ENCODE measurements around the gene CENPF. TPM values are rescaled to one million over a fixed set of nuclear protein-coding genes. Genes with fewer than 3 reads are reported as not detected.

CENPF gene, protein sequence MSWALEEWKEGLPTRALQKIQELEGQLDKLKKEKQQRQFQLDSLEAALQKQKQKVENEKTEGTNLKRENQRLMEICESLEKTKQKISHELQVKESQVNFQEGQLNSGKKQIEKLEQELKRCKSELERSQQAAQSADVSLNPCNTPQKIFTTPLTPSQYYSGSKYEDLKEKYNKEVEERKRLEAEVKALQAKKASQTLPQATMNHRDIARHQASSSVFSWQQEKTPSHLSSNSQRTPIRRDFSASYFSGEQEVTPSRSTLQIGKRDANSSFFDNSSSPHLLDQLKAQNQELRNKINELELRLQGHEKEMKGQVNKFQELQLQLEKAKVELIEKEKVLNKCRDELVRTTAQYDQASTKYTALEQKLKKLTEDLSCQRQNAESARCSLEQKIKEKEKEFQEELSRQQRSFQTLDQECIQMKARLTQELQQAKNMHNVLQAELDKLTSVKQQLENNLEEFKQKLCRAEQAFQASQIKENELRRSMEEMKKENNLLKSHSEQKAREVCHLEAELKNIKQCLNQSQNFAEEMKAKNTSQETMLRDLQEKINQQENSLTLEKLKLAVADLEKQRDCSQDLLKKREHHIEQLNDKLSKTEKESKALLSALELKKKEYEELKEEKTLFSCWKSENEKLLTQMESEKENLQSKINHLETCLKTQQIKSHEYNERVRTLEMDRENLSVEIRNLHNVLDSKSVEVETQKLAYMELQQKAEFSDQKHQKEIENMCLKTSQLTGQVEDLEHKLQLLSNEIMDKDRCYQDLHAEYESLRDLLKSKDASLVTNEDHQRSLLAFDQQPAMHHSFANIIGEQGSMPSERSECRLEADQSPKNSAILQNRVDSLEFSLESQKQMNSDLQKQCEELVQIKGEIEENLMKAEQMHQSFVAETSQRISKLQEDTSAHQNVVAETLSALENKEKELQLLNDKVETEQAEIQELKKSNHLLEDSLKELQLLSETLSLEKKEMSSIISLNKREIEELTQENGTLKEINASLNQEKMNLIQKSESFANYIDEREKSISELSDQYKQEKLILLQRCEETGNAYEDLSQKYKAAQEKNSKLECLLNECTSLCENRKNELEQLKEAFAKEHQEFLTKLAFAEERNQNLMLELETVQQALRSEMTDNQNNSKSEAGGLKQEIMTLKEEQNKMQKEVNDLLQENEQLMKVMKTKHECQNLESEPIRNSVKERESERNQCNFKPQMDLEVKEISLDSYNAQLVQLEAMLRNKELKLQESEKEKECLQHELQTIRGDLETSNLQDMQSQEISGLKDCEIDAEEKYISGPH (N-terminal part only)
- polyA plus RNA-seq (2013, experiment 1 of 2) = 51.8 TPM
- polyA plus RNA-seq (2013, experiment 2 of 2) = 53.5 TPM

GRCh38 chr1:214602764-214603657, at the start of gene CENPF:
TSS of gene CENPF (plus strand) at chr1:214603195. CDS start at chr1:214613755, 10,560 bp downstream.
- Histone ChIP-seq H3K4me3 (ENCODE audit: low read length) (peak within 1 kb of the TSS; percentile 97), H3K36me3 (ENCODE audit: control insufficient read depth, insufficient read depth, low read length) (no peaks in the 10 kb centered on the region), H2BK15ac (replicated peaks; ENCODE audit: low read depth) (peak within 1 kb of the TSS; percentile 25), H2BK5ac (ENCODE audit: low read length) (peak within 1 kb of the TSS; percentile 15), H3K4me1 (ENCODE audit: control insufficient read depth, low read depth, low read length) (no peaks in the 10 kb centered on the region), H4K8ac (ENCODE audit: low read depth, low read length) (no peak within 1 kb of the TSS), H3K56ac (ENCODE audit: low read length) (peak within 1 kb of the TSS; percentile 87), H3K18ac (ENCODE audit: low read length) (peak within 1 kb of the TSS; percentile 98), H3K4ac (ENCODE audit: low read depth, low read length) (peak within 1 kb of the TSS; percentile 97), H3K27me3 (ENCODE audit: insufficient read depth, low read length, poor library complexity) (peaks cover 2% of the 10 kb centered on the region), H4K5ac (ENCODE audit: low read length) (no peak within 1 kb of the TSS), H2BK120ac (ENCODE audit: low read depth, low read length) (no peak within 1 kb of the TSS), H2AK5ac (ENCODE audit: low read length) (peak within 1 kb of the TSS; percentile 43), H3K27ac (ENCODE audit: low read depth, low read length) (peak within 1 kb of the TSS; percentile 46), H3K79me2 (ENCODE audit: control insufficient read depth, insufficient read depth, low read length) (peaks cover 38% of the 10 kb centered on the region), H3K23ac (ENCODE audit: low read length) (no peak within 1 kb of the TSS), H3K4me2 (ENCODE audit: low read length) (peak within 1 kb of the TSS; percentile 88), H3K79me1 (ENCODE audit: low read length) (no peaks in the 10 kb centered on the region), H3K9ac (ENCODE audit: low read length) (peak within 1 kb of the TSS; percentile 82)
- no CpG with 5 or more reads among the region's 65 CpGs for WGBS (ENCODE audit: extremely low coverage, insufficient coverage, low lambda C conversion rate)
- peak; percentile 100 for DNase-seq

DNA sequence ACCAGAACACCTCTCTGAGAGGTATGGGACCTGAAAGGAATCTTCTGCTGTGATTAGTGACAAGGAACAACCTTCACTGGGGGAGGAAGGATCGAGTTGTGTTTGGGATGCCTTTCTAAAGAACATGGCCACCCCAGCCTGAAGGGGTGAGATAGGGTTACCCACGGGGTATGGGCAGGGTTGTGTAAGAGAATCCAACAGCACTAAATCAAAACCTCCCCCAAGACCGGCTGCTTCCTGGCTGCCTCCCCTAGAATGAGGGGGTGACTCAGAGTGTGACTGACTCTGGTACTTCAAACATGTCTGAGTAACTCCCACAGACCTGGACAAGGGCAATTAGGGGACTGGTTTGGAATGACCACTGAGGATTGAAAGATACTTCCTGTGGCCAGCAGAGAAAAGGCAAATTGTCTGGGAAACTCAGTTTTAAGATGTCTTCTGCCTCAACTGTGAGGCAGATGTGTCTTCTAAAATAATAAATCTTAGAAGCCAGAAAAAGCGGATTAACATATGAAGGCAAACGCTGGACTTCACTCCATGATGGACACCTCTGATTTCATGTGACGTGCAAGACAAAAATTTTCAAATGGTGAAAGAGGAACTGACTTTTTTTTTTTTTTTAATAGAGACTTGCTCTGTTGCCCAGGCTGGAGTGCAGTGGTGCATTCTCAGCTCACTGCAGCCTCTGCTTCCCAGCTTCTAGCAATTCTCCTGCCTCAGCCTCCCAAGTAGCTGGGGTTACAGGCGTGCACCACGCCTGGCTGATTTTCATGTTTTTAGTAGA, 44.9 kb upstream of the CENPF start:
- Histone ChIP-seq H3K4me2 (ENCODE audit: low read length) (no peak overlapping the region), H2BK15ac (replicated peaks; ENCODE audit: low read depth) (no peak overlapping the region), H4K8ac (ENCODE audit: low read depth, low read length) (no peak overlapping the region), H3K56ac (ENCODE audit: low read length) (no peak overlapping the region), H2AK5ac (ENCODE audit: low read length) (no peak overlapping the region), H3K4me1 (ENCODE audit: control insufficient read depth, low read depth, low read length) (peaks cover 7% of the 10 kb centered on the region), H2BK5ac (ENCODE audit: low read length) (no peak overlapping the region), H3K27me3 (ENCODE audit: insufficient read depth, low read length, poor library complexity) (no peaks in the 10 kb centered on the region), H3K23ac (ENCODE audit: low read length) (no peak overlapping the region), H3K4ac (ENCODE audit: low read depth, low read length) (peak overlapping the region; percentile 59), H3K79me1 (ENCODE audit: low read length) (no peaks in the 10 kb centered on the region), H3K27ac (ENCODE audit: low read depth, low read length) (no peak overlapping the region), H3K79me2 (ENCODE audit: control insufficient read depth, insufficient read depth, low read length) (no peaks in the 10 kb centered on the region), H4K5ac (ENCODE audit: low read length) (no peak overlapping the region), H3K9ac (ENCODE audit: low read length) (no peak overlapping the region), H2BK120ac (ENCODE audit: low read depth, low read length) (no peak overlapping the region), H3K4me3 (ENCODE audit: low read length) (no peak overlapping the region), H3K36me3 (ENCODE audit: control insufficient read depth, insufficient read depth, low read length) (no peaks in the 10 kb centered on the region), H3K18ac (ENCODE audit: low read length) (peak overlapping the region; percentile 69)
- no CpG with 5 or more reads among the region's 8 CpGs for WGBS (ENCODE audit: extremely low coverage, insufficient coverage, low lambda C conversion rate)
- DNase-seq = no peak

GRCh38 chr1:214563881-214564280, 39.1 kb upstream of the CENPF start:
- H2AK5ac ChIP-seq (ENCODE audit: low read length) = no peak overlapping the region
- no peaks in the 10 kb centered on the region for H3K4me1 ChIP-seq (ENCODE audit: control insufficient read depth, low read depth, low read length)
- no peak overlapping the region for H3K27ac ChIP-seq (ENCODE audit: low read depth, low read length)
- no peak overlapping the region for H3K23ac ChIP-seq (ENCODE audit: low read length)
- H3K9ac ChIP-seq (ENCODE audit: low read length) = no peak overlapping the region
- no peak for DNase-seq
- H2BK120ac ChIP-seq (ENCODE audit: low read depth, low read length) = no peak overlapping the region
- no peak overlapping the region for H4K5ac ChIP-seq (ENCODE audit: low read length)
- no peak overlapping the region for H3K4me3 ChIP-seq (ENCODE audit: low read length)
- H3K4ac ChIP-seq (ENCODE audit: low read depth, low read length) = no peak overlapping the region
- H2BK15ac ChIP-seq (replicated peaks; ENCODE audit: low read depth) = no peak overlapping the region
- H3K79me1 ChIP-seq (ENCODE audit: low read length) = no peaks in the 10 kb centered on the region
- no peaks in the 10 kb centered on the region for H3K27me3 ChIP-seq (ENCODE audit: insufficient read depth, low read length, poor library complexity)
- H3K18ac ChIP-seq (ENCODE audit: low read length) = no peak overlapping the region
- no peak overlapping the region for H4K8ac ChIP-seq (ENCODE audit: low read depth, low read length)
- H3K56ac ChIP-seq (ENCODE audit: low read length) = no peak overlapping the region
- no peak overlapping the region for H2BK5ac ChIP-seq (ENCODE audit: low read length)
- no peak overlapping the region for H3K4me2 ChIP-seq (ENCODE audit: low read length)
- H3K36me3 ChIP-seq (ENCODE audit: control insufficient read depth, insufficient read depth, low read length) = no peaks in the 10 kb centered on the region
- H3K79me2 ChIP-seq (ENCODE audit: control insufficient read depth, insufficient read depth, low read length) = no peaks in the 10 kb centered on the region

- no peak overlapping the region for H3K4me2 ChIP-seq (ENCODE audit: low read length)
- H3K27me3 ChIP-seq (ENCODE audit: insufficient read depth, low read length, poor library complexity) = no peaks in the 10 kb centered on the region
- WGBS (ENCODE audit: extremely low coverage, insufficient coverage, low lambda C conversion rate) = no CpG with 5 or more reads among the region's 1 CpG
- H3K36me3 ChIP-seq (ENCODE audit: control insufficient read depth, insufficient read depth, low read length) = no peaks in the 10 kb centered on the region
- H2BK120ac ChIP-seq (ENCODE audit: low read depth, low read length) = no peak overlapping the region
- DNase-seq = no peak
- no peak overlapping the region for H3K9ac ChIP-seq (ENCODE audit: low read length)
- H3K4ac ChIP-seq (ENCODE audit: low read depth, low read length) = no peak overlapping the region
- H3K79me1 ChIP-seq (ENCODE audit: low read length) = no peaks in the 10 kb centered on the region
- no peaks in the 10 kb centered on the region for H3K4me1 ChIP-seq (ENCODE audit: control insufficient read depth, low read depth, low read length)
- H3K79me2 ChIP-seq (ENCODE audit: control insufficient read depth, insufficient read depth, low read length) = no peaks in the 10 kb centered on the region
- no peak overlapping the region for H2BK5ac ChIP-seq (ENCODE audit: low read length)
- H2BK15ac ChIP-seq (replicated peaks; ENCODE audit: low read depth) = no peak overlapping the region
- no peak overlapping the region for H3K18ac ChIP-seq (ENCODE audit: low read length)
- no peak overlapping the region for H4K5ac ChIP-seq (ENCODE audit: low read length)
- H3K56ac ChIP-seq (ENCODE audit: low read length) = no peak overlapping the region
- no peak overlapping the region for H3K23ac ChIP-seq (ENCODE audit: low read length)
- H2AK5ac ChIP-seq (ENCODE audit: low read length) = no peak overlapping the region
- H4K8ac ChIP-seq (ENCODE audit: low read depth, low read length) = no peak overlapping the region
- H3K4me3 ChIP-seq (ENCODE audit: low read length) = no peak overlapping the region
- no peak overlapping the region for H3K27ac ChIP-seq (ENCODE audit: low read depth, low read length)
Measured at GRCh38 chr1:214565310-214565709, 37.7 kb upstream of the CENPF start.
